GM18873 (cell line): Measurements from ENCODE around the gene PTPRJ.

ENCODE experiments used
- ATAC-seq: cut with Tn5 transposase; IDR thresholded peaks from one replicate; pipeline ENCODE4 v1.9.1; 2021; ENCODE audit warnings: mild to moderate bottlenecking, moderate library complexity, moderate number of reproducible peaks; ENCODE audit not compliant: unreplicated experiment, low FRiP score

PTPRJ gene

DNA sequence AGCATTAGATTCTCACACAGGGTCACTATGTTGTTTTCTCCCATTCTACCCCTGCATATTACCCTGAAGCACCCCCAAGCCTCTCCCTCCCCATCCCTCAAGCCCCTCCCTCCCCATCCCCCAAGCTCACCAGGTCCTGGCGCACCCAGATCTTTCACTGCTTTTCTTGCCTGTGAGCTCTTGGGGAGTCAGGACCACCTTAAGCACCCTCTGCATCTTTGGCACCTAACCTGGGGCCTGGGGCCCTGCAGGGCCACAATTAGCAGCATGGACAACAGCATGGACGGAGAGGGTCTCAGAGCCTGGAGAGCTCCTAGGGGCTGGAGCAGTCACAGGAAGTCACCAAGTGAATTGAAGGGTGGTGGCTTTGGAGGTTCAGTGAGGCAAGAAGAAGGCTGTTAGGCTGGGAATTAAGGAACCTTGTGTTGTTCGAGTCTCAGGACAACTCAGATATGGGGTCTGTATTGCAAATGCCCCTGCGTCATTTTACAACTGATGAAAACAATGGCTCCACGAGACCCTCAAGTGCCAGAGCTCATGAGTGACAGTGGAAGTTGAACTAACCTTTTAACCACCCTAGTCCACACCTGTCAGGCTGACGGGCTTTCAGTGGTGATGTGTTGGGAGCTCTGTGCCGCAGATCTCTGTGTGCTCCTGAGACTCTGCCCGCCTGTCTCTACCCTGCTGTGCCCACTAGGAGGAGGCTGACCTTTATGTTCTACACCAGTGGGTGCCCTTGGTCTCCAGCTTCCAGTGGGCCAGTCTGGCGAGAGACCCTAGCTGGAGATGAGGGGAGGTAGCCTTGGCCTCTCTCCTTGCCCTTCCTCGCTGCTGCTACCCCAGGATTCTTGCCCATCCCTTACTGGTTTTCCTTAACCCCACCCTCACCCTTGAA lies 125.0 kb downstream of the PTPRJ start:
- ATAC-seq: no peak

GRCh38 chr11:48106166-48106565 lies 125.8 kb downstream of the PTPRJ start:
- no peak for ATAC-seq

- ATAC-seq: peak; percentile 83
These were observed 126.9 kb downstream of the PTPRJ start for GRCh38 chr11:48107188-48107704.

DNA sequence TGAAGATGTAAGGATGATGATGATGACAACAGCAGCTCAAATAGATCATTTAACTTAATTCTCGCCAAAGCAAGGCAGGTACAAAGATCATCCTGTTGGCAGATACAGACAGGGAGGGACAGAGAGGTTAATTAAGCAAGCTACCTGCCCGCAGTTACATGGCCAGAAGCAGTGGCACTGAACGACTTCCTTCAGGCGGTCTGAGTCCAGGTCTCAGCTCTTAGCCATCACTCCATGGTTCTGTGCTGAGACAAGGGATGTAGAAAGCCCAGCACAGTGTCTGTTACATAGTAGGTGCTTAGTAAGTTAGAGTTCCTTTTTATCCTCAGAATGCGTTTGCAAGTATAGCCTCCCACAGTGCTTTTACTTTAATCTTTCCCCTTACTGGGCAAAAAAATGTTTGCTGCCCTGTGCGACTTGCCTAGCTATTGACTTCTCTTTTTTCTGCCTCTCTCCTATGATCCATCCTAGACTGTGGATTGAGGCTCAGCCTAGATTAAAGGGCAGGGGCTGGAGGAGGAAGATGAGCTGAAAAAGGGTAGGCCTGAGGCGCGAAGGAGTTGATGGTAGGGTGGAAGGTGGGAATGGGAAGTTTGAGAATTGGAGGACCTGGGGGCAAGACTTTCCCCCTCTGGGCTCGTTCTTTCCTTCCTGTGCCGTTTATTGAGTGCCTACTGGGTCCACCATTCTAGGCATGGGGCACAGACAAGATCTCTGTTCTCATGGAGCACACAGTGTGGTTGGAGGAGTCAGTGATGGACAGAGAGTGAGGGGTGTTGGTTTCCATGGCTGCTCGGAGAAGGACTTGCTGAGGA lies 128.1 kb downstream of the PTPRJ start:
- no peak for ATAC-seq

DNA sequence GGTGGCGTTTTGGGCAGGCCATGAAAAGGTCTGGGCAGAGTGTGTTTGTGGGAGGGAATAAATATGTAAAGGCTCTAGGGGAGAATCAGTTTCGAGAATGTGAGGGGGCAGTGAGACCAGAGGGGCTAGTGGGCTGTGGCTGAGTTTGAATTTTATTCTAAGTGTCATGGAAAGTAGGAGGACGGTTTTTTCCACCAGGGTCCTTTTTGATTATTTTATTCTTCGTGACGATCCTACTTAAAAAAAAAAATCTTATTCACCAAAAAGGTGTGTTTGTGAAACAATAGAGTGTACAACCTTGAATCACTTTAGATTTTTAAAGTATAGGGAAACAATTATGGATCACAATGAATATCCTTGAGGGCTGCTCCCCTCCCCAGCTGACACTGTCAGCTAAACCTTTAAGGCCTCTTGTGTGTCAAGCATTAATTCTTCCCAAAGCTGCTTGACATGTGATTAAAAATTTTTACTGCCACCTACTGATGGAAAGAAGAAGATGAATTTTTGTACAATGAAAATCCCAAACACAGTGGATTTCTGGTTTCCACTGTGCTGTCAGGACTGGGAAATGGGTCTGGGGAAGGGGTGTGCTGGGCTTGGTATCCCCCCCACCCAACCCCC lies 128.8 kb downstream of the PTPRJ start:
- no peak for ATAC-seq

DNA sequence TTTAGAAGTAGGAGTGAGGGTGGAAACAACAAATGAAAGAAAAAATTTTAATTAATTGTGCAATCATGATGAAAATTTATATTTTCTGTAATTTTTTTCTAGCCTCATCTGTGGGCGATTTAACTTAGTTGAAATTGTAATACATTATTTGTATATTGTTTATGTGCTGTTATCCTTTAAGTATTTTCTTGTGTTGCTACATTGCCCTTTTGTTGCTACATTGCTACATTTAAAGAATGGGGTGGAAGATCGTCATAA lies 130.1 kb downstream of the PTPRJ start:
- ATAC-seq: no peak

DNA sequence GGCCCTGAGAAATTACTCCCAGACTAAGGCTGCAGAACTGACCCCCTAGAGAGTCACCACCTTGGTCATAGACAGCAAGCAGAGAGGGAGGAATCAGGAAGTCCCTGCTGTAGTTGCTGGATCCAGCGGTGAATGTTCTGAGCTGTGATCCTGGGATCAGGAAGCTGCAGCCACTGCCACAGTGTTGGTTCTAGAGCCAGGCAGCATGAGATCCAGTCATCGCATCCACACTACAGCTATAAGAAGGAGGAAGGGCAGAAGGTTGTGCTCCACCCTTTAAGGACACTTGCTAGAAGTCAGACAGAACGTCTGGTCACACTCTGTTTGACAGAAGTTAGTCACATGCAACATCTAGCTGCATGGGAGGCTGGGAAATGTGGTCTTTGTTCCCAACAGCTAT lies 131.5 kb downstream of the PTPRJ start:
- ATAC-seq: no peak

GRCh38 chr11:48114740-48115139 lies 134.4 kb downstream of the PTPRJ start:
- no peak for ATAC-seq

DNA sequence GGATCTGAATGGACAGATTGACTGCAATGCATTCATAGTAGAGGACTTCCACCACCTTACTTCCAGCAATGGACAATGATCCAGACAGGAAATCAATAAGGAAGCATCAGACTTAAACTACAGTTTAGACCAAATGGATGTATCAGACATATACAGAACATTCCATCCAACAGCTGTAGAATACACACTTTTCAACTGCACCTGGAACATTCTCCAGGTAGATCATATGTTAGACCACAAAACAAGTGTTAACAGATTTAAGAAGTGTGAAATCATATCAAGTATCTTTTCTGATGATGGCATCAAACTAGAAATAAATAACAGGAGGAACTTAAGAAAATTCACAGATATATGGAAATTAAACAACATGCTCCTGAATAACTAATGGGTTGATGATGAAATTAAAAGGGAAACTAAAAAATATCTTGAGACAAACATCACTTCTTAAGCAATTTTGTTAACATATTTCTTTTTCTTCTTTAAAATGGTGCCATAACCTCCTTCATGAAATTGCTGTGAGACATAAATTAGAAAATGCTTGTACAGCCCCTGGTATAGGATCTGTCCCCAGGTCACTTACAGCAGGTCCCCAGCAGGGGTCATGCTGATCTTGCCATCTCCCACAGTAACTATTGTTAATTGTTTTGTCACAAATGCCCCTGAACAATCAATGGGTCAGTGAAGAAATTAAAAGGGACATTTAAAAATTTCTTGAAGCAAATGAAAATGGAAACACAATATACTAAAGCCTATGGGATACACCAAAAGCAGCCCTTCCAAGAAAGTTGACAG lies 136.3 kb downstream of the PTPRJ start:
- no peak for ATAC-seq

GRCh38 chr11:48122246-48122645 lies 141.9 kb downstream of the PTPRJ start:
- ATAC-seq: no peak

- no peak for ATAC-seq
These were observed 142.3 kb downstream of the PTPRJ start for GRCh38 chr11:48122656-48123055.

DNA sequence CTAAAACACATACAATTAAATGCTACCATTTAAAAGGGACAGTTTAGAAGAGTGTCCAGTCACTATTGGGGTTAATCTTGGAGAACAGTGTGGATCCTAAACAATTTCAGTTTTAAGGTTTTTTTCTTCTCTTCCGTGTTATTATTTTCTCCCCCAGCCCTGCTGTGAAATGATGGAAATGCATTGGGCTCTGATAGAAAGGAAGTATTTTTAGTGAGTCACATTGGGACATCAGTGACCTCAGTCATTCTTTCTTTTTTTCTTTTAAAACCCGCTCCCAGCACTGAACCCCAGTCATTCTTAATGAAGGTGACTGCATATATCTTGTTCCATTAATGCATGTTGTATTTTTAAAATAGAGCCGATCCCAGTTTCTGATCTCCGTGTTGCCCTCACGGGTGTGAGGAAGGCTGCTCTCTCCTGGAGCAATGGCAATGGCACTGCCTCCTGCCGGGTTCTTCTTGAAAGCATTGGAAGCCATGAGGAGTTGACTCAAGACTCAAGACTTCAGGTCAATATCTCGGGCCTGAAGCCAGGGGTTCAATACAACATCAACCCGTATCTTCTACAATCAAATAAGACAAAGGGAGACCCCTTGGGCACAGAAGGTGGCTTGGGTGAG lies 143.0 kb downstream of the PTPRJ start:
- ATAC-seq: no peak

DNA sequence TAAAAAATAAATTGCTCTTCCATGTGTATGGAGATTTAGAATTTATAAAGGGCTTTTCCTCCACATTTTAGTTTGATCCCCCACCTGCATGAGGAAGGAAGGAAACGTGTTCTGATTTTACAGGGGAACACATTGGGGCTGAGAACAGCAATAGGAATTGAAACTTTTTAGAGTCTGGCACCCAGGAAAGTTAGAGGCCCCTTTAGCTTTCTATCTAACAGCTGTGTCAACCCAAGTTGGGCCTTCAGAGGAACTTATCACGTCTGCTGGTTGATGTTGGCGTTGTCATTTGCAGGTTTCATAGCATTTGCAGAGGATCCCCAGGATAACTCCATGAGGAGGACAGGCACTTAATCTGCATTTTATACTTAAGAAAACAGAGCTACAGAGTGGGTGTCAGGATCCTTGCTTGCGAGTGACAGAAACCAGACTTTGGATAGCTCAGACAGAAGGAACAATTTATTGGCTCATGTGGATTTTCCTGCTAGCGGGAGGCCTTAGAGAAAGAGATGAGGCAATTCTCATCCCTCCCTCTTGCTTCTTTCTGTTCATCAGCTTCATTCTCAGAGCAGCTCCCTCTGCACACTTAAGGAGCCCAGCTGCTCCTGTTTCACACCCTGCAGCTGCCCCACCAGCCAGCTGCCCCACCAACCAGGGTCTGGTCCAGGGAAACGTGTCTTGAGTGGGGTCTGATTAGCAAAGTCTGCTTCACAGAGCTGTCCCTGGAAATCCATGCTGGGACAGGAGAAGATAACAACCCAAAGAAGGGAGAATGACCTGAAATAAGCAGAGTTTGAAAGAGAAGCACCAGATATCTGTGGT lies 143.8 kb downstream of the PTPRJ start:
- no peak for ATAC-seq

DNA sequence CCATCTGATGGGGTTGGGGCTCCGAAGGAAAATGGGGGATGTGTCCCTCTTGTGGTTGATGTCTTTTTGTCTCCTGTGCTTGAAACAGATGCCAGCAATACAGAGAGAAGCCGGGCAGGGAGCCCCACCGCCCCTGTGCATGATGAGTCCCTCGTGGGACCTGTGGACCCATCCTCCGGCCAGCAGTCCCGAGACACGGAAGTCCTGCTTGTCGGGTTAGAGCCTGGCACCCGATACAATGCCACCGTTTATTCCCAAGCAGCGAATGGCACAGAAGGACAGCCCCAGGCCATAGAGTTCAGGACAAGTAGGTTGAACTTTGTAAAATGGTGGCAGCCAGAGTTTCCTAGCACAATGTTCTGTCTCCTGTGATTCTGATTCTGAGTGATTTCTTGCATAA lies 144.5 kb downstream of the PTPRJ start:
- ATAC-seq: no peak

- no peak for ATAC-seq
These were observed 145.5 kb downstream of the PTPRJ start for GRCh38 chr11:48125866-48126265.

- no peak for ATAC-seq
These were observed 147.3 kb downstream of the PTPRJ start for GRCh38 chr11:48127521-48128183.

GRCh38 chr11:48129697-48130395 lies 149.5 kb downstream of the PTPRJ start:
- ATAC-seq: no peak
